Hematopoietic multipotent progenitor cell treated with erythropoietin and hydrocortisone succinate and interleukin-3 and kit ligand, for 17 days (in vitro differentiated cells): ENCODE data around the gene CKMT2.

Source experiments
- DNase-seq: peaks from one replicate; pipeline ENCODE4 v3.0.0-alpha.2; 2015; ENCODE audit warnings: low spot score

Gene CKMT2

GRCh38 chr5:81308836-81309235 lies 75.7 kb downstream of the CKMT2 start:
- no peak for DNase-seq

- no peak for DNase-seq
Observed at GRCh38 chr5:81310402-81311063, 77.4 kb downstream of the CKMT2 start.

- DNase-seq: no peak
Observed at GRCh38 chr5:81313278-81313677, 80.2 kb downstream of the CKMT2 start.

GRCh38 chr5:81313686-81314085 lies 80.6 kb downstream of the CKMT2 start:
- no peak for DNase-seq

GRCh38 chr5:81314581-81314980 lies 81.5 kb downstream of the CKMT2 start:
- DNase-seq: no peak

- DNase-seq: no peak
Observed at GRCh38 chr5:81315336-81315735, 82.2 kb downstream of the CKMT2 start.

GRCh38 chr5:81315830-81316229 lies 82.7 kb downstream of the CKMT2 start:
- DNase-seq: no peak
